Right lobe of liver (tissue), 4 donors: ENCODE measurements around the gene CDX2.
A peak's percentile ranks its signal among the peaks of the same experiment; 100 is the strongest.

Experiments used
- CTCF ChIP-seq, 4 donors: fragments of 200-600 bp in 3 of 4; fragments of 450-650 bp in 1 of 4; IDR thresholded peaks; one replicate each; pipeline versions ENCODE4 v1.5.1 to v1.8.0; 2016 to 2022; ENCODE audit warnings: antibody characterized with exemption in 4 of 4, mild to moderate bottlenecking in 2 of 4
- POLR2A ChIP-seq: fragments of 450-650 bp; IDR thresholded peaks from one replicate; pipeline ENCODE4 v1.6.1; 2017; ENCODE audit warnings: antibody characterized with exemption, mild to moderate bottlenecking
- donor health status: DM: no; HTN: no; CAD: no.
- donor health status: DM: no; HTN: no; CAD: no.
- donor health status: DM: no; HTN: yes; CAD: no.

GRCh38 chr13:27954406-27954851 is 14.7 kb downstream of the CDX2 start:
- no peak for TF ChIP-seq CTCF (IDR thresholded peaks at IDR 0.05)
- TF ChIP-seq POLR2A, result peak; percentile 54
